ENCODE data around the gene ZNF547.

- TF ChIP-seq CTCF (IDR thresholded peaks at IDR 0.05) (peak in 3 of 6 experiments; percentile 3 to 23 (median 12)), POLR2A (IDR thresholded peaks at IDR 0.05) (peak; percentile 35 to 88)
Measured at GRCh38 chr19:57320180-57321084, 42.9 kb upstream of the ZNF547 start, which contains the start of gene ZNF543.
